ENCODE data around the gene VWCE.
"Not testable (repeated sequence)": the region's sequence is repeated elsewhere in the genome, so short reads cannot be mapped to it uniquely, and the experiment has no call there.

VWCE gene

GRCh38 chr11:61211327-61211952 is 83.7 kb downstream of the VWCE start:
- DNase-seq (ENCODE audit: low read depth in 2 of 2) = not testable (repeated sequence)

- not testable (repeated sequence) for DNase-seq (ENCODE audit: low read depth in 2 of 2)
Observed at GRCh38 chr11:61210629-61211028, 84.5 kb downstream of the VWCE start.

Measured in fibroblast of skin of left biceps (primary cell).